ENCODE data around the gene MOXD1.
"Not testable (repeated sequence)": the region's sequence is repeated elsewhere in the genome, so short reads cannot be mapped to it uniquely, and the experiment has no call there.

The MOXD1 gene

DNA sequence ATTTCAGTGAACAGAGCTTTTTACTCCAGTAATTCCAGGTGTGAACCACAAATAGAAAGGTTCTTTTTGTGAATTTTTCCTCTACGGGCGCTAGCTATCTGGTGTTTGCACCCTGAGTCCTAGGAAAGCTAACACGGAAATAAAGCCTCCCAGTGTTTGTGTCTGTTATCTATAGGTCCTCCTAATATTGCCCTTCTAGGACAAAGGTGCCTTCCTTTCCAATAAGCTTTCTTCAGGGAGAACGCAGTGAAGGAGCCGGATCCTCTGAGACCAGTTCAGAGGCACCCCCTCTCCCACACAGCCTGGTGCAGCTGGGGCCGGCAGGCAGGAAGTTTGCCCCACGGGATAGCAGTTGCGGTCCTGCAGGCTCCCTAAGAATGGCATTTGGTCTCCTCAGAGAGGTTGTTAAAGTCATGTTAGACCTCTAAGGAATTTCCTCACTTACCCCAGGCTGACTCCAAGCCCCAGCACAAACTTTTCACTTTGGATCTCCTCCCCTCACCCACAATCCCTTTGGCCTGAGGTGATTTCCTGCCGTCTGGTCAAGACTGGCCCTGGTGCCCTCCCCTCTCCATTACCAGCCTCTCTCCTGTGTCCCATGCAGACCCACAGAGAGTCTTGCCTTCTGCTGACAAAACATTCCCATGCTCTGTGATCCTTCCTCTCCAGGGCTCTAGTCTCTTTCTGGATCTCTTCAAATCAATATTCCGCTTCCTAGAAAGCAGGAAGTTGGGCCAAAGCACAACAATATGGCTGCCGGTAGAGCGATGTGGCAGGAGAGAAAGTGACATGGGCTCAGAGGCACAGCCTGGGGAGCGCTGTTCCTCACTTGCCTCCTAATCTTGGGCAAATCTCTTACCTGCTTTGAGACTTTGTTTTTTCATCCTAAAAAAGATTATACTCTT is 126.0 kb downstream of the MOXD1 start:
- H3K9me3 ChIP-seq (ENCODE audit: insufficient read depth, low read length) = no peaks in the 10 kb centered on the region
- H3K4me1 ChIP-seq (ENCODE audit: insufficient read depth, insufficient read length) = no peaks in the 10 kb centered on the region
- no peak for DNase-seq (ENCODE audit: low read depth, low spot score)
- no peak for TF ChIP-seq YY1 (IDR thresholded peaks at IDR 0.05; ENCODE audit: insufficient read depth, insufficient read length)
- TF ChIP-seq ZNF274 (IDR thresholded peaks at IDR 0.05; ENCODE audit: low read depth, low read length) = no peak
- no peak for TF ChIP-seq SUZ12 (IDR thresholded peaks at IDR 0.05; ENCODE audit: extremely low read depth, insufficient read depth, insufficient read length)
- no peaks in the 10 kb centered on the region for H3K27me3 ChIP-seq (ENCODE audit: insufficient read depth, insufficient read length)
- H3K36me3 ChIP-seq (ENCODE audit: insufficient read depth, insufficient read length, low read length) = no peaks in the 10 kb centered on the region
- no peak overlapping the region for H3K4me3 ChIP-seq (ENCODE audit: insufficient read length, low read depth)
- H3K9ac ChIP-seq (ENCODE audit: insufficient read length, low read depth) = no peak overlapping the region

DNA sequence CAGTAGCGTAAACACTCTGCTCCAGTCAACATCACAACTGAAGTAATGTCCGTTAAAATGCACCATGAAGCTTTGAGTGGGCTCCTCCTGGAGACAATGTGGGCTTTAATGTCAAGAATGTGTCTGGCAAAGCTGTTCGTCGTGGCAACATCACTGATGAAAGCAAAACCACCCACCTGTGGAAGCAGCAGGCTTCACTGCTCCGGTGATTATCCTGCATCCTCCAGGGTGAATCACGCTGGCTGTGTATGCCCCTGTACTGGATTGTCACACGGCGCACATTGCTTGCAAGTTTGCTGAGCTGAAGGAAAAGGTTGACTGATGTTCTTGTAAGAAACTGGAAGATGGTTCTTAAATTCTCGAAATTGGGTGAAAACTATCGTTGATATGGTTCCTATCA is 128.5 kb downstream of the MOXD1 start:
- Histone ChIP-seq H3K36me3 (ENCODE audit: insufficient read depth, insufficient read length, low read length) (no peaks in the 10 kb centered on the region), H3K9ac (ENCODE audit: insufficient read length, low read depth) (no peak overlapping the region), H3K4me3 (ENCODE audit: insufficient read length, low read depth) (no peak overlapping the region), H3K27me3 (ENCODE audit: insufficient read depth, insufficient read length) (no peaks in the 10 kb centered on the region), H3K9me3 (ENCODE audit: insufficient read depth, low read length) (no peaks in the 10 kb centered on the region), H3K4me1 (ENCODE audit: insufficient read depth, insufficient read length) (no peaks in the 10 kb centered on the region)
- TF ChIP-seq YY1 (IDR thresholded peaks at IDR 0.05; ENCODE audit: insufficient read depth, insufficient read length) (no peak), ZNF274 (IDR thresholded peaks at IDR 0.05; ENCODE audit: low read depth, low read length) (no peak), SUZ12 (IDR thresholded peaks at IDR 0.05; ENCODE audit: extremely low read depth, insufficient read depth, insufficient read length) (no peak)
- no peak for DNase-seq (ENCODE audit: low read depth, low spot score)

GRCh38 chr6:132270726-132271402 is 130.4 kb downstream of the MOXD1 start:
- Histone ChIP-seq H3K4me3 (ENCODE audit: insufficient read length, low read depth) (no peak overlapping the region), H3K36me3 (ENCODE audit: insufficient read depth, insufficient read length, low read length) (no peaks in the 10 kb centered on the region), H3K9ac (ENCODE audit: insufficient read length, low read depth) (no peak overlapping the region), H3K9me3 (ENCODE audit: insufficient read depth, low read length) (no peaks in the 10 kb centered on the region), H3K27me3 (ENCODE audit: insufficient read depth, insufficient read length) (no peaks in the 10 kb centered on the region), H3K4me1 (ENCODE audit: insufficient read depth, insufficient read length) (no peaks in the 10 kb centered on the region)
- DNase-seq (ENCODE audit: low read depth, low spot score) = no peak
- TF ChIP-seq ZNF274 (IDR thresholded peaks at IDR 0.05; ENCODE audit: low read depth, low read length) (no peak), YY1 (IDR thresholded peaks at IDR 0.05; ENCODE audit: insufficient read depth, insufficient read length) (no peak), SUZ12 (IDR thresholded peaks at IDR 0.05; ENCODE audit: extremely low read depth, insufficient read depth, insufficient read length) (no peak)

GRCh38 chr6:132268666-132269065 is 132.6 kb downstream of the MOXD1 start:
- H3K9ac ChIP-seq (ENCODE audit: insufficient read length, low read depth); H3K4me3 ChIP-seq (ENCODE audit: insufficient read length, low read depth): not testable (repeated sequence)

DNA sequence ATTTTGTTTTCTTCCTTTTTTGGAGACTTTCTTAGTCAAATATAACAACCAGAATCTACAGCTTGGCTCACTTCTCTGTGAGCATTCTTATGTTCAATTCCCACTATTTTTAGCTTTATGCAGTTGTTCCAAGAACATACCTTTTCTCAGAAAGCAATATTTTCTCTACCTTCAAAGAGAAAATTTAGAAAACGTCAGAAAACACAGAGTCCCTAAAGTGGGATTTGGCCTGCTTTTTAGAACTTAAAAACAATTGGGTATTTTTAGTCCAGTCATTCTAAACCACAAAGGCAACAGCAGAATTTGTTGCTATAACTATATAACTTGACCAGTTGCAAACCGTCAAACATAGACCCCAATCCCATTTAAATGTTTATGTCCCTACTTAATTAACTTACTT is 133.1 kb downstream of the MOXD1 start:
- Histone ChIP-seq H3K4me1 (ENCODE audit: insufficient read depth, insufficient read length) (no peaks in the 10 kb centered on the region), H3K9me3 (ENCODE audit: insufficient read depth, low read length) (no peaks in the 10 kb centered on the region), H3K27me3 (ENCODE audit: insufficient read depth, insufficient read length) (no peaks in the 10 kb centered on the region), H3K9ac (ENCODE audit: insufficient read length, low read depth) (no peak overlapping the region), H3K4me3 (ENCODE audit: insufficient read length, low read depth) (no peak overlapping the region), H3K36me3 (ENCODE audit: insufficient read depth, insufficient read length, low read length) (no peaks in the 10 kb centered on the region)
- no peak for DNase-seq (ENCODE audit: low read depth, low spot score)
- TF ChIP-seq SUZ12 (IDR thresholded peaks at IDR 0.05; ENCODE audit: extremely low read depth, insufficient read depth, insufficient read length) (no peak), ZNF274 (IDR thresholded peaks at IDR 0.05; ENCODE audit: low read depth, low read length) (no peak), YY1 (IDR thresholded peaks at IDR 0.05; ENCODE audit: insufficient read depth, insufficient read length) (no peak)

More at GRCh38 chr6:132268666-132269065, 132.6 kb downstream of the MOXD1 start:
- not testable (repeated sequence) for DNase-seq (ENCODE audit: low read depth, low spot score); H3K4me1 ChIP-seq (ENCODE audit: insufficient read depth, insufficient read length); H3K36me3 ChIP-seq (ENCODE audit: insufficient read depth, insufficient read length, low read length); H3K9me3 ChIP-seq (ENCODE audit: insufficient read depth, low read length); H3K27me3 ChIP-seq (ENCODE audit: insufficient read depth, insufficient read length)

GRCh38 chr6:132265451-132266097 is 135.7 kb downstream of the MOXD1 start:
- Histone ChIP-seq H3K9me3 (ENCODE audit: insufficient read depth, low read length) (no peaks in the 10 kb centered on the region), H3K9ac (ENCODE audit: insufficient read length, low read depth) (no peak overlapping the region), H3K4me3 (ENCODE audit: insufficient read length, low read depth) (no peak overlapping the region), H3K27me3 (ENCODE audit: insufficient read depth, insufficient read length) (no peaks in the 10 kb centered on the region), H3K4me1 (ENCODE audit: insufficient read depth, insufficient read length) (no peaks in the 10 kb centered on the region), H3K36me3 (ENCODE audit: insufficient read depth, insufficient read length, low read length) (no peaks in the 10 kb centered on the region)
- DNase-seq (ENCODE audit: low read depth, low spot score) = no peak
- TF ChIP-seq YY1 (IDR thresholded peaks at IDR 0.05; ENCODE audit: insufficient read depth, insufficient read length) (no peak), ZNF274 (IDR thresholded peaks at IDR 0.05; ENCODE audit: low read depth, low read length) (no peak), SUZ12 (IDR thresholded peaks at IDR 0.05; ENCODE audit: extremely low read depth, insufficient read depth, insufficient read length) (no peak)

- Histone ChIP-seq H3K4me3 (ENCODE audit: insufficient read length, low read depth) (no peak overlapping the region), H3K36me3 (ENCODE audit: insufficient read depth, insufficient read length, low read length) (no peaks in the 10 kb centered on the region), H3K9ac (ENCODE audit: insufficient read length, low read depth) (no peak overlapping the region), H3K27me3 (ENCODE audit: insufficient read depth, insufficient read length) (no peaks in the 10 kb centered on the region), H3K9me3 (ENCODE audit: insufficient read depth, low read length) (no peaks in the 10 kb centered on the region), H3K4me1 (ENCODE audit: insufficient read depth, insufficient read length) (no peaks in the 10 kb centered on the region)
- TF ChIP-seq ZNF274 (IDR thresholded peaks at IDR 0.05; ENCODE audit: low read depth, low read length) (no peak), YY1 (IDR thresholded peaks at IDR 0.05; ENCODE audit: insufficient read depth, insufficient read length) (no peak), SUZ12 (IDR thresholded peaks at IDR 0.05; ENCODE audit: extremely low read depth, insufficient read depth, insufficient read length) (no peak)
- no peak for DNase-seq (ENCODE audit: low read depth, low spot score)
These were observed 137.2 kb downstream of the MOXD1 start for GRCh38 chr6:132264021-132264500.

Data from NT2/D1 (cell line).